GM18861 (cell line): ENCODE results near the gene DNASE1L3.

Source experiments
- ATAC-seq: cut with Tn5 transposase; IDR thresholded peaks from one replicate; pipeline ENCODE4 v1.9.1; 2021; ENCODE audit not compliant: unreplicated experiment

DNASE1L3 gene

GRCh38 chr3:58180099-58180880 is 30.5 kb downstream of the DNASE1L3 start:
- ATAC-seq: no peak

GRCh38 chr3:58179235-58180098 is 31.3 kb downstream of the DNASE1L3 start:
- no peak for ATAC-seq

GRCh38 chr3:58178528-58179234 is 32.1 kb downstream of the DNASE1L3 start:
- no peak for ATAC-seq

- peak; percentile 68 for ATAC-seq
These were observed 32.8 kb downstream of the DNASE1L3 start for GRCh38 chr3:58177747-58178527.

GRCh38 chr3:58176827-58177489 is 33.8 kb downstream of the DNASE1L3 start:
- no peak for ATAC-seq

- no peak for ATAC-seq
These were observed 34.6 kb downstream of the DNASE1L3 start for GRCh38 chr3:58176185-58176530.

- no peak for ATAC-seq
These were observed 35.2 kb downstream of the DNASE1L3 start for GRCh38 chr3:58175437-58176184.

GRCh38 chr3:58175187-58175436 is 35.7 kb downstream of the DNASE1L3 start:
- ATAC-seq: no peak

- no peak for ATAC-seq
These were observed 36.9 kb downstream of the DNASE1L3 start for GRCh38 chr3:58173669-58174398.

GRCh38 chr3:58173029-58173668 is 37.6 kb downstream of the DNASE1L3 start:
- ATAC-seq: no peak

GRCh38 chr3:58171126-58171525 is 39.6 kb downstream of the DNASE1L3 start:
- no peak for ATAC-seq

GRCh38 chr3:58170376-58170775 is 40.4 kb downstream of the DNASE1L3 start:
- ATAC-seq: no peak

- ATAC-seq: no peak
These were observed 41.4 kb downstream of the DNASE1L3 start for GRCh38 chr3:58169371-58169770.

GRCh38 chr3:58168498-58168897 is 42.3 kb downstream of the DNASE1L3 start:
- no peak for ATAC-seq

- no peak for ATAC-seq
These were observed 43.1 kb downstream of the DNASE1L3 start for GRCh38 chr3:58167431-58168351.

- no peak for ATAC-seq
These were observed 45.6 kb downstream of the DNASE1L3 start for GRCh38 chr3:58164906-58165821.
